Retinal pigment epithelial cell (primary cell): Measurements from ENCODE around the gene CTNNBL1.

Source experiments
- DNase-seq: peaks from one replicate; pipeline ENCODE4 v3.0.0-alpha.2; 2010; ENCODE audit warnings: low read depth
- H3K4me3 ChIP-seq: 2 replicates; pipeline ENCODE4 v1.5.1; 2011; ENCODE audit warnings: mild to moderate bottlenecking, low read length, control low read depth, moderate library complexity
- CTCF ChIP-seq: conservative IDR thresholded peaks from 2 replicates; pipeline ENCODE4 v1.5.1; 2011; ENCODE audit warnings: low read depth, low read length, control low read depth, inconsistent platforms

The CTNNBL1 gene

GRCh38 chr20:37882961-37883712 is 189.3 kb downstream of the CTNNBL1 start:
- no peak for TF ChIP-seq CTCF
- no peak overlapping the region for H3K4me3 ChIP-seq
- DNase-seq: no peak

- TF ChIP-seq CTCF: no peak
- no peak overlapping the region for H3K4me3 ChIP-seq
- DNase-seq: no peak
Observed at GRCh38 chr20:37885042-37885441, 191.2 kb downstream of the CTNNBL1 start.

GRCh38 chr20:37885593-37886503 is 192.0 kb downstream of the CTNNBL1 start:
- TF ChIP-seq CTCF: no peak
- DNase-seq: no peak
- no peak overlapping the region for H3K4me3 ChIP-seq

- no peak overlapping the region for H3K4me3 ChIP-seq
- TF ChIP-seq CTCF: no peak
- no peak for DNase-seq
Observed at GRCh38 chr20:37886851-37887297, 193.0 kb downstream of the CTNNBL1 start.

- DNase-seq: no peak
- no peak overlapping the region for H3K4me3 ChIP-seq
- no peak for TF ChIP-seq CTCF
Observed at GRCh38 chr20:37888641-37889040, 194.8 kb downstream of the CTNNBL1 start.

- TF ChIP-seq CTCF: no peak
- DNase-seq: no peak
- H3K4me3 ChIP-seq: no peak overlapping the region
Observed at GRCh38 chr20:37890108-37890507, 196.3 kb downstream of the CTNNBL1 start.
